GM20431 (cell line): Measurements from ENCODE around the gene TRPC5OS.

ENCODE experiments used
- in situ Hi-C: fragments of 300-500 bp; cut with MseI, MboI; formaldehyde crosslinking; loops from one replicate; pipeline ENCODE4 v1.15.0; 2020; ENCODE audit warnings: low sequenced_read_pairs; ENCODE audit not compliant: unreplicated experiment

The TRPC5OS gene

DNA sequence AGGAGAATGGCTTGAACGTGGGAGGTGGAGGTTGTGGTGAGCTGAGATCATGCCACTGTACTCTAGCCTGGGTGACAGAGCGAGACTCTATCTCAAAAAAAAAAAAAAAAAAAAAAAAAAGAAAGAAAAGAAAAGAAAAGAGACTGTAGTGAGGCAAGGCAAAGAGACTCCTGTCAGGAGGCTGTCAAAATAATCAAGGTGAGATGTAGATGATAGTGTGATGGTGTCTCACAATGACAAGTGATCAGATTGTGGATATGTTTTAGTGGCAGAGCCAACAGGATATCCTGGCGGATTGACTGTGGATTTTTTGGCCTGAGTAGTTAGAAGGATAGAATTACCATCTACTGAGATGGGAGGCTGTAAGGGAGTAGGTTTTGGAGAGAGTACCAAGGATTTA is 12.6 kb downstream of the TRPC5OS start:
- in situ Hi-C loops, result no loop called here

- in situ Hi-C loops, result no loop called here
These were observed 16.4 kb downstream of the TRPC5OS start for GRCh38 chrX:111892375-111892774.

GRCh38 chrX:111896148-111896547 is 20.2 kb downstream of the TRPC5OS start:
- in situ Hi-C loops, result no loop called here

DNA sequence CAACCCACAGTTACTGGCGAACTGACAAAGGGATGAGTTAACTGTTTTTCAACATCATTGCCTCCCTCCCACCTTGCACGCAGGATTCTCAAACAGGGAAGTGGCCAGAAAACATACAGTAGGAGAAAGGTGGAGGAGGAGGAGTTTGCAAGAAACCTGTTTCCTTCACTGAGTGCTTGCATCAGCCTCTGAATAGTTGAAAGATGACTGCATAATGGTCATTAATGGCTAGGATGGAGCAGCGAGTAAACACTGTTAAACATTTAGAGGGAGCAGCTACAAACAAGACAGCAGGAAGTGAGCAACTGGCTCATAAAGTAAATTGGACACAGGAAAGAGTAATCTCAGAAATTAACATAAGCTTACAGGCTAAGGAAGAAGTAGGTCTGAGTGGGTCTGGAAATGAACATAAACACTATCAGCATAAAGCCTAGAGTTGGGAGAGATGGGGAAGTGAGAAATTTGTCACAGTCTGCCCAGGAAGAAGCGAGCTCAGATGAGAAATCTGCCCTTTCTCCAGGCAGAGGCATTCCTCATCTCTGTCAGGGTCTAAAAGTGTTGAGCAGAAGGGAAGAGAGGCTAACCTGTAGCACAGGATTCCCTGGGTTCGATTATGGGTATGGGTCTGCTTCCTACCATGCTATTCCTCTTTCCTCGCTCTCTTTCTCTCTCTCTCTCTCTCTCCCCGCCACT is 38.6 kb downstream of the TRPC5OS start:
- in situ Hi-C loops, result no loop called here

GRCh38 chrX:111917591-111917990 is 41.6 kb downstream of the TRPC5OS start:
- in situ Hi-C loops, result no loop called here

DNA sequence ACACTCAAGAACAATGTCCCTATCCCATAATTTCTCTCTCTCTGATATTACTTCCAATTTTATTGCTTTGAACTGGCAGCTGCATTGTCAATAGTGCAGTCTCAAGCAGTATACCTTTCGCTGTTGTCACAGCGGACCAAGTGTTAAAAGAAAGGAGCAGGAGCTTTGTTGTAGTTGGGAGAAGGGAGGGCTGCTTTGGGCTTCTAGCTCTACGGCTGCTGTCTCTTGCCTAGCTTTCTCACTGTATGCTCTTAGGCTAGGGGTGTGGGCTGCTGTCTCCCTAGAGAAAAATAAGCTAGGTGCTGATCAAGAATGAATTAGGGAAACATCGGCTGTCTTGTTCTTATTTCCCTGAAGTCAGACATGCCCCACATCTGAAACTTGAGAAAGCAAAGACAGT is 52.5 kb downstream of the TRPC5OS start:
- in situ Hi-C loops, result no loop called here
